ENCODE results near the gene DLGAP1. TPM values are rescaled to one million over a fixed set of nuclear protein-coding genes. Genes with fewer than 3 reads are reported as not detected.

DLGAP1 gene
- total and polyA plus RNA-seq, 2 of the 8 experiments (the other 6 are each of a cell fraction or from before 2014, with no cell fraction given), result 11.8 to 16.9 TPM

GRCh38 chr18:3472681-3473544 is 982.2 kb downstream of the DLGAP1 start:
- FAIRE-seq (no peak), DNase-seq (ENCODE audit: low read depth in 1 of 2, low spot score in 2 of 2) (no peak)
- 90% methylated on average over 18 of the region's 18 CpGs; no CpG with 5 or more reads in 1 of the 2 experiments for WGBS, 2 experiments (ENCODE audit: extremely low coverage in 1 of 2, insufficient coverage in 1 of 2, insufficient read length in 1 of 2, insufficient replicate concordance in 2 of 2, low coverage in 1 of 2, low lambda C conversion rate in 2 of 2, missing lambda C conversion rate in 1 of 2)
- H3K23ac ChIP-seq (ENCODE audit: insufficient read length), result no peak overlapping the region
- H3K4me3 ChIP-seq (ENCODE audit: extremely low read depth in 1 of 4, insufficient read depth in 2 of 4, low read depth in 3 of 4, low read length in 4 of 4), result no peak overlapping the region
- ChIA-PET CTCF (ENCODE audit: partially characterized antibody) (interaction anchor here (0.6 to 3.4 kb wide), 8 partner anchors 9 to 405 kb away, joined by 3 to 12 read pairs (median 4); no protein-coding TSS in a partner anchor), POLR2A (ENCODE audit: partially characterized antibody) (interaction anchor here (1.1 kb wide), 1 partner anchor 12 kb away, joined by 3 read pairs; no protein-coding TSS in a partner anchor)
- no peaks in the 10 kb centered on the region for H3K36me3 ChIP-seq (ENCODE audit: control insufficient read depth in 2 of 4, insufficient read depth in 4 of 4, low read length in 3 of 4)
- no peak overlapping the region for H4K91ac ChIP-seq (replicated peaks; ENCODE audit: insufficient read length, low read length)
- H2BK12ac ChIP-seq (ENCODE audit: low read depth, low read length), result 0 out of 2 replicates have a peak overlapping the region, but pooled peaks have one; percentile 53
- H3K14ac ChIP-seq (ENCODE audit: insufficient read length), result no peak overlapping the region
- H3K4ac ChIP-seq (replicated peaks; ENCODE audit: insufficient read length, low read depth, low read length), result no peak overlapping the region
- H2AK5ac ChIP-seq (ENCODE audit: low read depth, low read length), result no peak overlapping the region
- H3K56ac ChIP-seq (replicated peaks; ENCODE audit: insufficient read length, low read depth, low read length), result no peak overlapping the region
- TF ChIP-seq KDM4A (IDR thresholded peaks at IDR 0.05; ENCODE audit: low read depth, low read length, severe bottlenecking), result no peak
- TF ChIP-seq BRCA1 (IDR thresholded peaks at IDR 0.05; ENCODE audit: low read depth, low read length), result no peak
- TF ChIP-seq EZH2 (IDR thresholded peaks at IDR 0.05; ENCODE audit: low read depth, low read length, severe bottlenecking), result no peak
- no peak for TF ChIP-seq CBX5 (IDR thresholded peaks at IDR 0.05; ENCODE audit: low read depth, low read length)
- TF ChIP-seq GABPA (IDR thresholded peaks at IDR 0.05; ENCODE audit: borderline replicate concordance, insufficient read depth, low read length), result no peak
- no peak for TF ChIP-seq SP4 (IDR thresholded peaks at IDR 0.05; ENCODE audit: low read length)
- TF ChIP-seq SAP30 (IDR thresholded peaks at IDR 0.05; ENCODE audit: insufficient read depth, insufficient replicate concordance, low read length), result no peak
- TF ChIP-seq RAD21 (IDR thresholded peaks at IDR 0.05 in 1 of 2, conservative IDR thresholded peaks at IDR 0.05 in 1 of 2; ENCODE audit: low read depth in 2 of 2, low read length in 2 of 2), result no peak
- no peak for TF ChIP-seq FOSL1 (IDR thresholded peaks at IDR 0.05; ENCODE audit: insufficient read depth, low read depth, low read length)
- TF ChIP-seq BACH1 (IDR thresholded peaks at IDR 0.05; ENCODE audit: low read length), result no peak
- H4K5ac ChIP-seq (ENCODE audit: insufficient read length, low read depth, low read length), result no peak overlapping the region
- H3K9ac ChIP-seq (replicated peaks in 1 of 4; ENCODE audit: extremely low read depth in 1 of 4, low read depth in 3 of 4, low read length in 3 of 4), result no peak overlapping the region
- H4K8ac ChIP-seq (ENCODE audit: extremely low read depth, insufficient read depth, low read length), result no peak overlapping the region
- H3K18ac ChIP-seq (ENCODE audit: extremely low read depth, low read length), result no peak overlapping the region
- no peak overlapping the region for H2BK5ac ChIP-seq (ENCODE audit: low read depth, low read length)
- no peak overlapping the region for H2BK120ac ChIP-seq (replicated peaks; ENCODE audit: low read depth, low read length)
- no peak overlapping the region for H2BK20ac ChIP-seq (ENCODE audit: low read length)
- no peaks in the 10 kb centered on the region for H3K9me3 ChIP-seq (ENCODE audit: insufficient read depth in 2 of 2, low read depth in 1 of 2, low read length in 1 of 2)
- no peaks in the 10 kb centered on the region for H3K79me1 ChIP-seq (ENCODE audit: low read depth, low read length)
- H3K4me2 ChIP-seq (ENCODE audit: insufficient read depth in 1 of 2, low read depth in 2 of 2, low read length in 2 of 2), result no peak overlapping the region
- no peak overlapping the region for H2AFZ ChIP-seq (ENCODE audit: low read length)
- H3K23me2 ChIP-seq (ENCODE audit: low read depth, low read length), result 0 out of 2 replicates have a peak, but pooled peaks cover 2% of the 10 kb centered on the region
- H3K27ac ChIP-seq (ENCODE audit: low read depth, low read length), result no peak overlapping the region
- no peaks in the 10 kb centered on the region for H4K20me1 ChIP-seq (replicated peaks in 1 of 2; ENCODE audit: control insufficient read depth in 1 of 2, insufficient read depth in 2 of 2, low read length in 2 of 2)
- H3K27me3 ChIP-seq (replicated peaks in 1 of 4; ENCODE audit: control insufficient read depth in 3 of 4, extremely low read depth in 1 of 4, insufficient read depth in 3 of 4, low read length in 3 of 4), result no peaks in the 10 kb centered on the region
- H3K79me2 ChIP-seq (ENCODE audit: control insufficient read depth in 1 of 2, insufficient read depth in 2 of 2, low read length in 2 of 2), result no peaks in the 10 kb centered on the region
- H3K4me1 ChIP-seq (replicated peaks in 1 of 4; ENCODE audit: control insufficient read depth in 3 of 4, insufficient read depth in 4 of 4, low read length in 3 of 4), result peaks cover 0 to 5% (median 4%) of the 10 kb centered on the region in 4 experiments; a peak in 5 of 7 replicates
- no peak overlapping the region for H2BK15ac ChIP-seq (ENCODE audit: low read length)
